SK-N-SH (cell line): Measurements from ENCODE around the gene TMEM232. TPM values are rescaled to one million over a fixed set of nuclear protein-coding genes. Genes with fewer than 3 reads are reported as not detected.

Experiments used
- CTCF ChIP-seq: fragments of 200-600 bp; sonication (generic); IDR thresholded peaks from 2 replicates; pipeline ENCODE4 v1.6.1; 2017; ENCODE audit warnings: antibody characterized with exemption, mild to moderate bottlenecking, moderate library complexity
- FOSL2 ChIP-seq: IDR thresholded peaks from 2 replicates; pipeline ENCODE4 v1.4.0; 2012; ENCODE audit warnings: low read depth, mild to moderate bottlenecking, moderate library complexity, borderline replicate concordance
- FOXJ3 ChIP-seq: sonication (generic); formaldehyde crosslinking; IDR thresholded peaks from 2 replicates; pipeline ENCODE4 v1.5.1; 2020; ENCODE audit warnings: mild to moderate bottlenecking, missing genetic modification reagents
- FOXM1 ChIP-seq: IDR thresholded peaks from 2 replicates; pipeline ENCODE4 v1.4.0; 2012; ENCODE audit warnings: low read depth, mild to moderate bottlenecking
- GATA2 ChIP-seq: sonication (generic); formaldehyde crosslinking; IDR thresholded peaks from 2 replicates; pipeline ENCODE4 v1.5.0; 2020; ENCODE audit warnings: mild to moderate bottlenecking, missing genetic modification reagents
- MAX ChIP-seq: IDR thresholded peaks from 2 replicates; pipeline ENCODE4 v1.4.0; 2012; ENCODE audit warnings: low read depth
- MXI1 ChIP-seq: IDR thresholded peaks from 2 replicates; pipeline ENCODE4 v1.6.1; 2012; ENCODE audit warnings: mild to moderate bottlenecking, low read depth, low read length, improper control_type of control experiment
- PBX3 ChIP-seq: IDR thresholded peaks from 2 replicates; pipeline ENCODE4; 2012
- REST ChIP-seq: IDR thresholded peaks from 2 replicates; pipeline ENCODE4 v1.6.1; 2012; ENCODE audit warnings: mild to moderate bottlenecking, low read depth, low read length, moderate library complexity
- TAF1 ChIP-seq: IDR thresholded peaks from 2 replicates; pipeline ENCODE4 v1.6.1; 2012; ENCODE audit warnings: low read depth, mild to moderate bottlenecking, low read length, moderate library complexity, borderline replicate concordance
- USF1 ChIP-seq: IDR thresholded peaks from 2 replicates; pipeline ENCODE4 v1.4.0; 2012; ENCODE audit warnings: low read depth, borderline replicate concordance
- USF2 ChIP-seq: fragments of 150-350 bp; IDR thresholded peaks from 2 replicates; pipeline ENCODE4 v1.6.1; 2017; ENCODE audit warnings: antibody characterized with exemption, low read length, low read depth, borderline replicate concordance
- YY1 ChIP-seq: IDR thresholded peaks from 2 replicates; pipeline ENCODE4 v1.4.0; 2012; ENCODE audit warnings: low read depth, mild to moderate bottlenecking
- polyA plus RNA-seq, 3 experiments: library from polyadenylated mRNA; depleted of rRNA; stranded (reverse); fragments of >200 nt; gene quantifications; 2 replicates each; pipeline ENCODE4 v1.2.3, GENCODE V29; 2012

The TMEM232 gene
- polyA plus RNA-seq, 1 of the 3 experiments (the other 2 are of a cell fraction) = 0.66 TPM

GRCh38 chr5:110738812-110739651 lies 12.6 kb upstream of the TMEM232 start, which contains the start of gene SLC25A46 (continued):
- TF ChIP-seq USF2 (peak; percentile 88), USF1 (peak; percentile 97), MXI1 (peak; percentile 97), GATA2 (CRISPR knock-in tag) (no peak), FOXJ3 (CRISPR knock-in tag) (no peak), CTCF (no peak), PBX3 (0 out of 2 replicates have a peak, but pooled peaks have one; percentile 29), MAX (peak; percentile 89), YY1 (peak; percentile 82), TAF1 (peak; percentile 72), FOSL2 (no peak), REST (no peak), FOXM1 (no peak)
- TF ChIP-seq, all 33 proteins: peak for 14
